ENCODE data around the gene COMMD2.

COMMD2 gene

DNA sequence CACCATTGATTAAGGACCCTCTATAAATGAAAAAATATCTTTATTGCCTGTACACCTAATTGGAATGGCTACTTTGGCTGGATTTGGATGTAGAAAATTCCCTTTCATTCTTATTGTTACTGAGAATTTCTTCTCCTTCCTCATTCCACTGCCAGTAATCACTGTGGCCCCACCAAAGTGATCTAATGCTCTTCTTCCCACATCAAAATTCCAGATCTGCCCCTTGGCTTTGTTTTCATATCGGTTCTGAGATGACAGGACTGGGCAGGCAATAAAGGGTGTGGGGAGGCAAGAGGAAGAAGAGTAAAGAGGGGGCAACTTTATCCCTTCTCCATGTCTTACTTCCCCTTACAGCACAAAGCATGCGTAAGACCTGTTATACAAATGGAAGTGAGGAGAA is 38.0 kb upstream of the COMMD2 start:
- TF ChIP-seq, protein P1, sequence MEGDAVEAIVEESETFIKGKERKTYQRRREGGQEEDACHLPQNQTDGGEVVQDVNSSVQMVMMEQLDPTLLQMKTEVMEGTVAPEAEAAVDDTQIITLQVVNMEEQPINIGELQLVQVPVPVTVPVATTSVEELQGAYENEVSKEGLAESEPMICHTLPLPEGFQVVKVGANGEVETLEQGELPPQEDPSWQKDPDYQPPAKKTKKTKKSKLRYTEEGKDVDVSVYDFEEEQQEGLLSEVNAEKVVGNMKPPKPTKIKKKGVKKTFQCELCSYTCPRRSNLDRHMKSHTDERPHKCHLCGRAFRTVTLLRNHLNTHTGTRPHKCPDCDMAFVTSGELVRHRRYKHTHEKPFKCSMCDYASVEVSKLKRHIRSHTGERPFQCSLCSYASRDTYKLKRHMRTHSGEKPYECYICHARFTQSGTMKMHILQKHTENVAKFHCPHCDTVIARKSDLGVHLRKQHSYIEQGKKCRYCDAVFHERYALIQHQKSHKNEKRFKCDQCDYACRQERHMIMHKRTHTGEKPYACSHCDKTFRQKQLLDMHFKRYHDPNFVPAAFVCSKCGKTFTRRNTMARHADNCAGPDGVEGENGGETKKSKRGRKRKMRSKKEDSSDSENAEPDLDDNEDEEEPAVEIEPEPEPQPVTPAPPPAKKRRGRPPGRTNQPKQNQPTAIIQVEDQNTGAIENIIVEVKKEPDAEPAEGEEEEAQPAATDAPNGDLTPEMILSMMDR (IDR thresholded peaks at IDR 0.05; ENCODE audit: low read depth, low read length), result no peak
- no peak overlapping the region for H3K4me3 ChIP-seq (ENCODE audit: low read depth, low read length)

DNA sequence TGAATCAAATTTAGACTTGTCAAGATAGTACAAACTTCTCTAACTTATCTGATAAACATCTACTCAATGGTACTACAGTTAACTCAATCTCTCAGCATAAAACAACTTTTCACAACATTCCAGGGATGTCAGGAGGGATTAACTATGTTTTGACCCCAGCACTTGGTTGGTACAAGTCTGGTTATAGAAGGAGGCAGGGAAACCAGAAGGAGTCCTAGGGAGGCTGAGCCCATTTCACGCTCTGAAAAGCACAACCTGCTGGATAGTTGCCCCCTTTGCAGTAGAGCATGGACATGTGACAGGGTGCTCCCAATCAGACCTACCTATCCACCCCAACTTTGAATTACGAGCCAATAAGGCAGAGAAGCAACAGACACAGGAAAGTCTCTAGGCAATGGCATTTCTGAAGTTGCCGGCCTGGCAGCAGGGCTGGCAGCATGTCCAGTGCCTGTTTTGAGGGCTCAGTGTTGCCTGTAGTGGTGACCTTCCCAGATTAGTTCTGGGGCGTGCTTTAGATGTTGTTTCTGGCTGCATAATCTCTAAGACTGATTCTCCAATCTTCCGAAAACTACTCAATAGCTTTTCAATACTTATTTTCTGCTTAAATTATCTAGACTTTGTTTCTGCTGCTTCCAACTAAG is 31.9 kb upstream of the COMMD2 start:
- TF ChIP-seq, protein P1 (IDR thresholded peaks at IDR 0.05; ENCODE audit: low read depth, low read length), result no peak
- H3K4me3 ChIP-seq (ENCODE audit: low read depth, low read length), result no peak overlapping the region

DNA sequence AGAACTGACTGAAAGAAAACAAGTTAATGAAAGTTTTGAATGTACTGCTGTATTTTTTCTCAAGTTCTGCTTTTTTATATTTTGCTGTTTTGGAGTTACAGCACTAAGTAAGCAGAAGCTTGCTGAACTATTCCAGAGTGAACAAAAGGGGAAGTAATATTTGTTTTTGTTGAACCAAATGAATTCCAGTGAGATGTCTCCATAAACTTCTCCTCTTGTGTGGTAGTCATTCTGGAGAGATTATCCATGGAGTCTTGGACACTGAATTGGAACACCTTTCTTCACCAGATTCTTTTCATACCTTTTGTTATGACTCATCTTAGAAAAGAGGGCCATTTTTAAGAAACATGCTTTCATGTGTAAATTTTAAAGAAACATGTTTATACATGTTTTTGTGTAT is 31.3 kb upstream of the COMMD2 start:
- no peak overlapping the region for H3K4me3 ChIP-seq (ENCODE audit: low read depth, low read length)
- TF ChIP-seq, protein P1 (IDR thresholded peaks at IDR 0.05; ENCODE audit: low read depth, low read length), result no peak

DNA sequence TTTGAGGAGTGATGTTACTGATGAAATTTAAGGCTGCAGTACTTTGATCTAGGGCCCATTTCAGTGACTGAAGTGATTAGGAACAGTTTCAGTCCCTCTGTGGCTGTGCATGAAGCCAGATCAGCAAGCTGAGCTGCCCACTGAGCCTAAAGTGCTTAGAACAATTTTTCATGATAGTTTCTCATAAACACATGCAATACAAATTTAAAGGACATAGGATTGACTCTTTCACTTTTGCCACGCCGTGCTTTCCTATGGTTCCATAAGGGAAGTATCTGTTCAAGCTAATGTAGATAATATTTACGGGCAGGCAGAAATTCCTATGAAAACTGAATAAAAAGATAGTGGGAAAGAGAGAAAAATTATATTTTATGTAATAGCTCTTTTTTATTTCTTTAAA is 29.5 kb upstream of the COMMD2 start:
- H3K4me3 ChIP-seq (ENCODE audit: low read depth, low read length), result no peak overlapping the region

DNA sequence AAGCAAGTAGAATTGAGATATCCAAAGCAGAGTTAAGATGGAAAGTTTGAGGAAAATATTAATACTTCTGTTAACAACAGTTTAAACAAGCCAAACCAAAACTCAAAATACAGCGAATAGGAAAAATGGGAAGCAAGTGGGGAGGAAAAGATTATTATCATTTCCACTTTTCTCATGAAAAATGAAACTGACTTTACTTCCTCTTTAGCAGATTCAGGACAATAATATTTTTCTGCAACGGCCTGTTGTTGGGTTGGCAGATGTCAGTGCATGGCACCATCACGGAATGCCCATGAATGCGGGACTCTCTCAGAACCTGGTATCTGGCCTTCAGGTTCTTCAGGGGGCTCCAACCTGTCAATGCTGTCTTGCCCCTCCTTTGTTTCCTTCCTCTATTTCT is 28.9 kb upstream of the COMMD2 start:
- no peak overlapping the region for H3K4me3 ChIP-seq (ENCODE audit: low read depth, low read length)
- TF ChIP-seq, protein P1 (IDR thresholded peaks at IDR 0.05; ENCODE audit: low read depth, low read length), result no peak

More for the DNA sequence above, 29.5 kb upstream of the COMMD2 start:
- TF ChIP-seq, protein P1 (IDR thresholded peaks at IDR 0.05; ENCODE audit: low read depth, low read length), result no peak

DNA sequence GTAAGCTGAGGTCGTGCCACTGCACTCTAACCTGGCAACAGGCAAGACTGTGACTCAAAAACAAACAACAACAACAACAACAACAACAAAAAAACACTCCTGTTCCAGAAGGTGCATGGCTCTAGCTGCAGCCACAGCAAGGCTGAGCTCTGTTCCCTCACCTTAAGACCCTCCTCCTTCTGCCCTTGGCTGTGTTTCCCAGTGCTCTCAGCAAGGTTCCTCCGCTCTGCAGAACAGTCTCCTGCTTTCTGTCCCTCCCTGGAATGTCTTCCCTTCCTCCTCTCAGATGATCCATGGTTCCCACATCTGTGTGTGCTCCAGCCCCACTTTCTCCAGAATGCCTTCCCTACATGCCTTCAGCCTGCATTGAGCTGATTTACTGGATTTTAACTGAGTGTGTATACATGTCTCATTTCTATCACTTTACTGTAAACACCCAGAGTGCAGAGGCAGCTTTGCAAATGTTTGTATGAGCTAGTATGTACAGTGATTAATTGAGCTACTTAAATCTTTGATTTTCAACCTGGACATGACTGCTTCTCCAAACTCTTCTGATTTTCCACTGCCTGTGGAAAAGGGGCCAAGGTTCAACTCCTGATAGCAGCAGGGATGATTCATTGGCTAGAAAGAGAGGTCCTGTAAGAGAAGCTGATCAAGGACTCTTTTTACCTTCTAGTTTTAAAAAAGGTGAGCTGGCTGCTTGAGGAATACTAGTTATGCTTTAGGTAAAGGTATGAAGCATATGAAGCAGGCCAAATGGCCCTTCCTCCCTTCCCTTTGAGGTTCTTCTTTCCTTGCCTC is 25.3 kb upstream of the COMMD2 start:
- TF ChIP-seq, protein P1 (IDR thresholded peaks at IDR 0.05; ENCODE audit: low read depth, low read length), result no peak
- no peak overlapping the region for H3K4me3 ChIP-seq (ENCODE audit: low read depth, low read length)

DNA sequence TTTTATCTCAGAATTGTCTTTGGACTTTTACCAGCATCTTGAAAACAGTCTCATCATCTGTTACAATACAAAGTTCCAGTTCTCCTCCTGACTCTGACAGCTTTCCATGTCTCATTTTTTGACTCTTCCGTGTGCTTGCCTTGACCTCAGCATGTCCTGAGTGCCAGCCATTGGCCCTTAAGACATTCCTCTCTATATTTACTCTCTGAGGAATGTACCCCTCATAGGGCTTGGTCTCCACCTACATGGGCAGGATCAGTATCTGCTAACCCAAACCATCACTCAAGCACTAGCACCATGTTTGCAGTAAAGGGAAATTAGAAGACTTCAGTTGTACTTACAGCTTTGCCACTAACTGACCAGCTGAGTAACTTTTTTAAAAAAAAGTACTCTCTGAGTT is 23.9 kb upstream of the COMMD2 start:
- H3K4me3 ChIP-seq (ENCODE audit: low read depth, low read length), result no peak overlapping the region
- TF ChIP-seq, protein P1 (IDR thresholded peaks at IDR 0.05; ENCODE audit: low read depth, low read length), result no peak

All from WI38 (cell line).